Activated naive CD4-positive, alpha-beta T cell treated with anti-CD3 and anti-CD28 coated beads, Interleukin-2, amount 50 U/mL, for 24 hours (primary cell): Measurements from ENCODE around the gene NPR3.
"Not testable (repeated sequence)": the region's sequence is repeated elsewhere in the genome, so short reads cannot be mapped to it uniquely, and the experiment has no call there.

Experiments
- H3K27ac Mint-ChIP-seq: one replicate; pipeline ENCODE4 v1.8.0; 2021; ENCODE audit warnings: mild to moderate bottlenecking, mixed read lengths
- H3K27me3 Mint-ChIP-seq: one replicate; pipeline ENCODE4 v1.8.0; 2021; ENCODE audit warnings: mixed read lengths
- H3K36me3 Mint-ChIP-seq: one replicate; pipeline ENCODE4 v1.8.0; 2021; ENCODE audit warnings: mixed read lengths
- H3K4me1 Mint-ChIP-seq: one replicate; pipeline ENCODE4 v1.8.0; 2021; ENCODE audit warnings: mixed read lengths
- H3K4me3 Mint-ChIP-seq: one replicate; pipeline ENCODE4 v1.8.0; 2021; ENCODE audit warnings: mild to moderate bottlenecking, mixed read lengths
- H3K9me3 Mint-ChIP-seq: one replicate; pipeline ENCODE4 v1.8.0; 2021; ENCODE audit warnings: mixed read lengths

The NPR3 gene

GRCh38 chr5:32805462-32805861, 94.3 kb downstream of the NPR3 start:
- not testable (repeated sequence) for H3K36me3 Mint-ChIP-seq, H3K4me1 Mint-ChIP-seq, H3K4me3 Mint-ChIP-seq, H3K27me3 Mint-ChIP-seq, H3K27ac Mint-ChIP-seq
- peaks cover 26% of the 10 kb centered on the region for H3K9me3 Mint-ChIP-seq

- no peaks in the 10 kb centered on the region for H3K4me1 Mint-ChIP-seq
- H3K27me3 Mint-ChIP-seq: no peaks in the 10 kb centered on the region
- no peak overlapping the region for H3K4me3 Mint-ChIP-seq
- H3K9me3 Mint-ChIP-seq: peaks cover 26% of the 10 kb centered on the region
- no peak overlapping the region for H3K27ac Mint-ChIP-seq
- H3K36me3 Mint-ChIP-seq: no peaks in the 10 kb centered on the region
Observed at GRCh38 chr5:32805971-32806638, 95.0 kb downstream of the NPR3 start.

GRCh38 chr5:32808783-32809182, 97.7 kb downstream of the NPR3 start:
- H3K27me3 Mint-ChIP-seq: no peaks in the 10 kb centered on the region
- no peak overlapping the region for H3K27ac Mint-ChIP-seq
- H3K9me3 Mint-ChIP-seq: peaks cover 17% of the 10 kb centered on the region
- no peaks in the 10 kb centered on the region for H3K4me1 Mint-ChIP-seq
- H3K36me3 Mint-ChIP-seq: no peaks in the 10 kb centered on the region
- no peak overlapping the region for H3K4me3 Mint-ChIP-seq

- H3K4me1 Mint-ChIP-seq: no peaks in the 10 kb centered on the region
- H3K4me3 Mint-ChIP-seq: no peak overlapping the region
- no peaks in the 10 kb centered on the region for H3K27me3 Mint-ChIP-seq
- no peaks in the 10 kb centered on the region for H3K36me3 Mint-ChIP-seq
- H3K27ac Mint-ChIP-seq: no peak overlapping the region
- H3K9me3 Mint-ChIP-seq: peaks cover 22% of the 10 kb centered on the region
Observed at GRCh38 chr5:32810804-32811203, 99.7 kb downstream of the NPR3 start.

- H3K36me3 Mint-ChIP-seq: no peaks in the 10 kb centered on the region
- H3K9me3 Mint-ChIP-seq: peaks cover 22% of the 10 kb centered on the region
- H3K27ac Mint-ChIP-seq: no peak overlapping the region
- no peaks in the 10 kb centered on the region for H3K4me1 Mint-ChIP-seq
- H3K27me3 Mint-ChIP-seq: no peaks in the 10 kb centered on the region
- H3K4me3 Mint-ChIP-seq: no peak overlapping the region
Observed at GRCh38 chr5:32812399-32812798, 101.3 kb downstream of the NPR3 start.

GRCh38 chr5:32814141-32814540, 103.0 kb downstream of the NPR3 start:
- Mint-ChIP-seq H3K36me3 (no peaks in the 10 kb centered on the region), H3K27me3 (no peaks in the 10 kb centered on the region), H3K9me3 (peaks cover 17% of the 10 kb centered on the region), H3K27ac (no peak overlapping the region), H3K4me1 (no peaks in the 10 kb centered on the region), H3K4me3 (no peak overlapping the region)

- H3K9me3 Mint-ChIP-seq: peaks cover 16% of the 10 kb centered on the region
- H3K27me3 Mint-ChIP-seq: no peaks in the 10 kb centered on the region
- H3K4me1 Mint-ChIP-seq: no peaks in the 10 kb centered on the region
- H3K36me3 Mint-ChIP-seq: no peaks in the 10 kb centered on the region
- no peak overlapping the region for H3K4me3 Mint-ChIP-seq
- no peak overlapping the region for H3K27ac Mint-ChIP-seq
Observed at GRCh38 chr5:32814620-32815019, 103.5 kb downstream of the NPR3 start.

GRCh38 chr5:32827981-32828380, 116.9 kb downstream of the NPR3 start:
- Mint-ChIP-seq H3K9me3 (no peaks in the 10 kb centered on the region), H3K36me3 (no peaks in the 10 kb centered on the region), H3K4me1 (no peaks in the 10 kb centered on the region), H3K4me3 (no peak overlapping the region), H3K27me3 (no peaks in the 10 kb centered on the region), H3K27ac (no peak overlapping the region)

GRCh38 chr5:32828492-32828891, 117.4 kb downstream of the NPR3 start:
- H3K4me1 Mint-ChIP-seq: no peaks in the 10 kb centered on the region
- no peak overlapping the region for H3K4me3 Mint-ChIP-seq
- no peaks in the 10 kb centered on the region for H3K27me3 Mint-ChIP-seq
- no peaks in the 10 kb centered on the region for H3K9me3 Mint-ChIP-seq
- H3K36me3 Mint-ChIP-seq: no peaks in the 10 kb centered on the region
- H3K27ac Mint-ChIP-seq: no peak overlapping the region

GRCh38 chr5:32831624-32832023, 120.5 kb downstream of the NPR3 start:
- H3K4me1 Mint-ChIP-seq: no peaks in the 10 kb centered on the region

GRCh38 chr5:32833127-32833526, 122.0 kb downstream of the NPR3 start:
- H3K36me3 Mint-ChIP-seq: no peaks in the 10 kb centered on the region
- no peak overlapping the region for H3K27ac Mint-ChIP-seq
- H3K4me1 Mint-ChIP-seq: no peaks in the 10 kb centered on the region
- H3K27me3 Mint-ChIP-seq: no peaks in the 10 kb centered on the region
- H3K9me3 Mint-ChIP-seq: no peaks in the 10 kb centered on the region
- no peak overlapping the region for H3K4me3 Mint-ChIP-seq

More at GRCh38 chr5:32831624-32832023, 120.5 kb downstream of the NPR3 start:
- H3K9me3 Mint-ChIP-seq: no peaks in the 10 kb centered on the region
- H3K36me3 Mint-ChIP-seq: no peaks in the 10 kb centered on the region
- H3K27me3 Mint-ChIP-seq: no peaks in the 10 kb centered on the region
- H3K4me3 Mint-ChIP-seq: no peak overlapping the region
- H3K27ac Mint-ChIP-seq: no peak overlapping the region

- no peak overlapping the region for H3K4me3 Mint-ChIP-seq
- no peaks in the 10 kb centered on the region for H3K4me1 Mint-ChIP-seq
- H3K27me3 Mint-ChIP-seq: no peaks in the 10 kb centered on the region
- no peaks in the 10 kb centered on the region for H3K9me3 Mint-ChIP-seq
- no peaks in the 10 kb centered on the region for H3K36me3 Mint-ChIP-seq
- H3K27ac Mint-ChIP-seq: no peak overlapping the region
Observed at GRCh38 chr5:32833663-32834062, 122.5 kb downstream of the NPR3 start.

- no peaks in the 10 kb centered on the region for H3K9me3 Mint-ChIP-seq
- no peak overlapping the region for H3K27ac Mint-ChIP-seq
- no peaks in the 10 kb centered on the region for H3K36me3 Mint-ChIP-seq
- H3K4me3 Mint-ChIP-seq: no peak overlapping the region
- no peaks in the 10 kb centered on the region for H3K27me3 Mint-ChIP-seq
- no peaks in the 10 kb centered on the region for H3K4me1 Mint-ChIP-seq
Observed at GRCh38 chr5:32834251-32834650, 123.1 kb downstream of the NPR3 start.

- Mint-ChIP-seq H3K27me3 (no peaks in the 10 kb centered on the region), H3K27ac (no peak overlapping the region), H3K9me3 (no peaks in the 10 kb centered on the region), H3K36me3 (no peaks in the 10 kb centered on the region), H3K4me3 (no peak overlapping the region), H3K4me1 (no peaks in the 10 kb centered on the region)
Observed at GRCh38 chr5:32836176-32836575, 125.1 kb downstream of the NPR3 start.

GRCh38 chr5:32837211-32837610, 126.1 kb downstream of the NPR3 start:
- H3K27me3 Mint-ChIP-seq: no peaks in the 10 kb centered on the region
- no peaks in the 10 kb centered on the region for H3K4me1 Mint-ChIP-seq
- H3K36me3 Mint-ChIP-seq: no peaks in the 10 kb centered on the region
- H3K9me3 Mint-ChIP-seq: no peaks in the 10 kb centered on the region
- H3K4me3 Mint-ChIP-seq: no peak overlapping the region
- no peak overlapping the region for H3K27ac Mint-ChIP-seq

- H3K4me3 Mint-ChIP-seq: no peak overlapping the region
- no peaks in the 10 kb centered on the region for H3K36me3 Mint-ChIP-seq
- H3K27me3 Mint-ChIP-seq: no peaks in the 10 kb centered on the region
- H3K27ac Mint-ChIP-seq: no peak overlapping the region
- no peaks in the 10 kb centered on the region for H3K4me1 Mint-ChIP-seq
- H3K9me3 Mint-ChIP-seq: no peaks in the 10 kb centered on the region
Observed at GRCh38 chr5:32839106-32839505, 128.0 kb downstream of the NPR3 start.

GRCh38 chr5:32840606-32841005, 129.5 kb downstream of the NPR3 start:
- Mint-ChIP-seq H3K4me1 (no peaks in the 10 kb centered on the region), H3K27me3 (no peaks in the 10 kb centered on the region), H3K9me3 (no peaks in the 10 kb centered on the region), H3K27ac (no peak overlapping the region), H3K4me3 (no peak overlapping the region), H3K36me3 (no peaks in the 10 kb centered on the region)
